HG03280 (cell line): ENCODE data around the gene BAHD1.
A peak's percentile ranks its signal among the peaks of the same experiment; 100 is the strongest.

Source experiments
- ATAC-seq: cut with Tn5 transposase; IDR thresholded peaks from one replicate; pipeline ENCODE4 v1.9.1; 2021; ENCODE audit warnings: mild to moderate bottlenecking, moderate library complexity; ENCODE audit not compliant: unreplicated experiment

The BAHD1 gene

DNA sequence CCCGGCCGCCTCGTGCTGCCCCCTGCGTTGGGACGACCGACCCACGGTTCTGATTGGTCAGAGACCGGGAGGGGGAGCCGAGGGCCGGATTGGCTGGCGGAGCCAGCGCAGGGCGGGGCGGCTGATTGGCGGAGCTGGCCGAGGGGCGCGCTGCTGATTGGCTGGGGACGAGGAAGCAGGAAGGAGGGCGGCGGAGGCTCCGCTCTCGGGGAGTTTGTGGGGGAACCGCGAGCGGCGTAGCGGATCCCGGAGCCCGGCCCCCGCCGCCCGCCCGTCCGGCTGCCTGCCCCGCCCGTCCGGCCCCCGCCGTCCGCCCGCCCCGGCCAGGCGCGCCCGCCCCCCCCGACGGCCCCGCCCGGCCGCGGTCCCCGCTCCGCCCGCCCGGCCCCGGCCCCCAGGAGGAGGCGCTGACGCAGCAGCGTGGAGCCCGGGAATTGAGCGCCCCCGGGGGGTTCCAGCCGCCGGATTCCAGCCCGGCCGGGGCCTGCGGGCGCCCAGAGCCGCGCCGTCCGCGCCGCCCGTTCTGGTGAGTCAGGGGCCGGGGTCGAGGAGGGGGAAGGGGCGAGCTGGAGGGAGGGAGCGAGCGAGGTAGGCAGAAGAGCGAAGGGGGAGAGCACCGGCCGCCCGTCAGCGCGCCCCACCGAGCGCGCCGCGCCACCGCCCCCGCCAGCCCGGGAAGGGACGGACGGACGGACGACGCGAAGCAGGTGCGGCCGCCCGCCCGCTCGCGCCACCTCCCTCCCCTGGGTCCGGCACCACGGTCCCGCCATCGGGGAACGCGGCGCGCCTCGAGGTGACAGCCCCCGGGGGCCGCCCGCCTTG is at the start of gene BAHD1:
Gene BAHD1, plus strand, starts transcription at position 211 of the 822 bp plus-strand sequence. CDS start 17,512 bp downstream, outside the sequence.
- peak; percentile 89 for ATAC-seq

DNA sequence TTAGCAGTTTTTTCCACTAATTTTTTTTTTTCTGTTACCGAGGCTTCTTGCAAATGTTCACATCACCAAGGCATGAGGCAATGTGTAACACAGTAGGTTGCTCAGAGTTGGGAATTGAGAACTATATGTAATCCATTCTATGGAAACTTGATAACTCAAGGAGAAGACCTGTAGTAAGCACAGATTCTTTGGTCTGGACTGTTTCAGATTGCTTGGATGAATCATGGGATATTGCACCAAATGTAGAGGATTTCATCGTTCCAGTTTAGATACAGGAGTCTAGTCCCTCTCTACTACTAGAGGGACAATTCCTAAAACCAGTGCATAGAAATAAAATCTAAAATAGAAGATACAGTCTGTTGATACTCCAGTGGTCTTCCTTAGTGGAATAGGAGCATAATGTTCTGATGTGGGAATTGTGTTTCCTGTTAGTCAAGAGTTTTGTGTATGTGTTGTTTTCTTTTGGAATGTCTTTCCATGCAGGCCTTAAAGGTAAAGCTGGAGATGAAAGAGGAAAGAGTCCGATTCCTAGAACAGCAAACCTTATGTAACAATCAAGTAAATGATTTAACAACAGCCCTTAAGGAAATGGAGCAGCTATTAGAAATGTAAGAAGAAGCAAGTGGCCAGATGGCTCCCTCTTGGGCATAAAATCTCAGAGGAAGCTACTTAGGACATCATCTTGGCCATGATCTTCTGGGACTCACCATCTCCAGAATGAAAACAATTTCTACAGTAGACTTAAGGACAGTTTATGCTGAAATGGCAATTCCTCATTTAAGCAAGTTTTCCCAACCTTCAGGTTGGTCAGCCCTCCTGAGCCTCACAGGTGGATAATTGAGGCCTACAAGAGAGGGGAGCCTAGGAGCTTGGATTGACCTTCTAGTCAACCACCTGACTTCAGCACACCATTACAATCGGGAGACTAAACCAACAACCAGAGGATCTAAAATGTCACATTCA is 47.5 kb upstream of the BAHD1 start:
- no peak for ATAC-seq

DNA sequence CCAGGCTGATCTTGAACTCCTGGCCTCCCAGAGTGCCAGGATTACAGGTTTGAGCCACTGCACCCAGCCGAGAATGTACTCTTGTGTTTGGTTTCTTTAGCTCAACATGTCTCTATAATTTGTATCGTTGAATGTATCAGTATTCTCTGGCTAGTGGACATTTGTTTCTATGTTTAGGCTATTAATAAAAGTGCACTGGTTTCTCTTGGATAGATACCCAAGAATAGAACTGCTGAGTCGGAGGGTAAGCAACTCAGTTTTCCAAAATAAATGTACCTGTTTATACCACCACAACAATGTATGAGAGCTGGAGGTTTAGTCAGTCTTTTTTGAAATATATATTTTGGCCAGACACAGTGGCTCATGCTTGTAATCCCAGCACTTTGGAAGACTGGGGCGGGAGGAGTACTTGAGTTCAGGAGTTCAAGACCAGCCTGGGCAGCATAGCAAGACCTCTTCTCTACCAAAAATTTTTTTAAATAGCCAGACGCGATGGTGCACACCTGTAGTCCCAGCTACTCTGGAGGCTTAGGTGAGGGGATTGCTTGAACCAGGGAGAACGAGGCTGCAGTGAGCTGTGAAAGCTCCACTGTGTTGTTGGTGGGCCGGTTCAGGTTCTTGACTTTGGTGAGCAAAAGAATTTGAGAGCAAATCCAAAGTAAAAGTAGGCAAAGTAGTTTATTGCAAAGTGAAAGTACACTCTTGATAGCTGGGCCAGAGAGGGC is 42.9 kb upstream of the BAHD1 start:
- ATAC-seq: no peak

DNA sequence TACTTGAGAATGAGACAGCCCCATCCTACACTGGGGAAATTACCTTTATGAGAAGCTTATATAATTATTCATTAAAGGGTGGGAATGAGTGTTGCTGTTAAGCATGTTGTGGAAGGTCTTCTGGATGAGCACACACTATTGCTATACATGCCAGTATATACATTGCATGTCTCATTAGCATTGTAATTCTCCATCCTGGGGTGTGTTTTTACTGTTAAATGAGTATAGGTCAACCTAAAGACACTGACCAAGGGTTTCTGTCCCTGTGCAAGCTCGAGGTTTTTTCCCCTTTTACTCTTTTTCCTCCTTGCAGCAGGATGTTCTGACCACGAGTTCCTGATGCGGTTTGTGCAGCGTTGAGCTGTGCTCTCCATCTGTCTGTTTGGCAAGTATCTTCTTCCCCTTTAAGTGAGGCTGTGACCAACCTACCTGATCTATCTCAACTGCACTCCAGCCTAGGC is 42.3 kb upstream of the BAHD1 start:
- ATAC-seq: peak; percentile 76

DNA sequence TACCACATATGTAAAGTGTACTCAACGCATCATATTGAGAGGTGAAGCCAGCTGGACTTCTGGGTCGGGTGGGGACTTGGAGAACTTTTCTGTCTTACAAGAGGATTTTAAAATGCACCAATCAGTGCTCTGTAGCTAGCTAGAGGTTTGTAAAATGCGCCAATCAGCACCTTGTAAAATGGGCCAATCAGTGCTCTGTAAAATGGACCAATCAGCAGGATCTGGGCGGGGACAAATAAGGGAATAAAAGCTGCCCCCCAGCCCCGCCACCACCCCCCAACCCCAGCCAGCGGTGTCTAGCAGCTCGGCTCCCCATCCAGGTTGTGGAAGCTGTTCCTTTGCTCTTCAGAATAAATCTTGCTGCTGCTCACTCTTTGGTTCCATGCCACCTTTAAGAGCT is 41.4 kb upstream of the BAHD1 start:
- ATAC-seq: no peak

DNA sequence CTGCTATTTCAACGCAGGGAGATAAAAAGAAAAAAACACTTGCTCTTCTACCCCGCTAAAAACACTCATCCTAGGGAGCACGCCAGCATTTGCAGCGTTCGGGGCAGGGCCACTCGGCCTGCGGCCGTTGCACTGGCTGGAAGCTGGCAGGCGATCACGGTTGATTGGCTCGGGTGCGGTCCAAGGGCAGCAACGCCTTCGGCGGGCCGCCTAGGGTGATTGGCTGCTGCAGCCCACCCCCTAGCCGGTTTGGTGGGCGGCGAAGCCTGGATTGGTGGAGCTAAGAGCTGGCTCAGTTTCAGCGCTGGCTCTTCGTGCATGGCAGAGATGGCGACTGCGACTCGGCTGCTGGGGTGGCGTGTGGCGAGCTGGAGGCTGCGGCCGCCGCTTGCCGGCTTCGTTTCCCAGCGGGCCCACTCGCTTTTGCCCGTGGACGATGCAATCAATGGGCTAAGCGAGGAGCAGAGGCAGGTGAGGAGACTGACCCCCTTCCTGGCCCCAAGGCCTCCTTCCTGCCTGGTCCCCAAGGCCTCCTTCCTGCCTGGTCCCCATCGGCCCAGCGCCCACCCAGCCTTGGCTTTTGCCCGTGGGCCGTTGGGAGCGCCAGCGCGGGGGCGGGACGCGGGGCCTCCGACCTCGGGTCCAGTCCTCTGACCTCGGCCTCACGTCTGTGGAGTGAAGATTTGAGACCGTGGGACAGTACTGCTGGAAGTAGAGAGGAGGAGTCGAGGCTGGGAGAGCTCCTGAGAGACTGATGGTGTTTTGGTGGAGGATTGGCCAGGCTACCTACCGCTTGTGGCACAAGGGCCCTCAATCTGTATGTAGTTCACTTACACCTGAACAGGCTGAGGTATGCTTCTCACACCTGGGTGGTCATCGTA is 35.0 kb upstream of the BAHD1 start, which contains the start of gene IVD:
Gene IVD, plus strand, starts transcription at position 295 of the 881 bp plus-strand sequence. Its CDS starts 33 bp downstream, at position 328.
- peak; percentile 81 for ATAC-seq

DNA sequence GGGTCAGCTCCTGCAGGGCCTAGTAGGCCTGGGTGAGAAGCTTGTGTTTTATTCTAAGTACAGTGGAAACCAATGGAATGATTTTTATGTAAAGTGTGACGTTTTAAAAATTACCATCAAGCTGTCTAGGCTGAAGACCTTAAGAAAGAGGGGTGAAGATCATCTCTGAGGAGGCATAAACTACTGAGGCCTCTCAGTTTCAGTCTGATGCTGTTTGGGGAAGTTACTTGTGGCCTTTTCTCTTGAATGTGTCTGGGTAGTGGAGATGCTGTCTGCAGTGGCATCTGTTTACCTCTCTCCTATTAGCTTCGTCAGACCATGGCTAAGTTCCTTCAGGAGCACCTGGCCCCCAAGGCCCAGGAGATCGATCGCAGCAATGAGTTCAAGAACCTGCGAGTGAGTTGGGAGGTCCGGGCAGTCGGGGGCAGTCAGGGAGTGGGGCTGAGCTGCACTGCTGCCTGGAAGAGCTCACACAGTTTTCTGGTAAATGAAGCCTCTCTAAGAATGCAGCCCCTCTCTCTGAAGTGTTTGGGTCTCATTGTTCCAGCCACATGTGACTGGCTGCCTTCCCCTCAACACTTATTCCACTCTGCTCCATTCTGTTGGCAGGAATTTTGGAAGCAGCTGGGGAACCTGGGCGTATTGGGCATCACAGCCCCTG is 33.3 kb upstream of the BAHD1 start:
- no peak for ATAC-seq

DNA sequence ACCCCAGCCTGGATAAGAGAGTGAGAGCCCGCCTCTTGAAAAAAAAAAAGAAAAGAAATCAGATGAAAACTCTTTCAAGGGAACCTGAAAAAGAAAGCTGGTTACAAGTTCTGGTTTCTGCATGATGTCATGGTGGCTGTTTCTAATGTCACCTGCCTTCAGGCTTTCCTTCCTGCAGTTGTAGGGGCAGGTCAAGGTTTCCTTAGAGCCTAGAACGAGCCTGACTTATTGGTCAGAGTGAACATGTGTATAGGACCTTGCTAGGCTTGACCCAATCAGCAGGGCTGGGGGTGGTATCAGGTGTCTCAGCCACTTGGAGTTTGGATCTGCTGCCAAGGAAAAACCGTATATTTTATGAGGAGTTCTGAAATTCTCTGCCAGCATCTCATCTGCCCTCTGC is 31.4 kb upstream of the BAHD1 start:
- no peak for ATAC-seq

DNA sequence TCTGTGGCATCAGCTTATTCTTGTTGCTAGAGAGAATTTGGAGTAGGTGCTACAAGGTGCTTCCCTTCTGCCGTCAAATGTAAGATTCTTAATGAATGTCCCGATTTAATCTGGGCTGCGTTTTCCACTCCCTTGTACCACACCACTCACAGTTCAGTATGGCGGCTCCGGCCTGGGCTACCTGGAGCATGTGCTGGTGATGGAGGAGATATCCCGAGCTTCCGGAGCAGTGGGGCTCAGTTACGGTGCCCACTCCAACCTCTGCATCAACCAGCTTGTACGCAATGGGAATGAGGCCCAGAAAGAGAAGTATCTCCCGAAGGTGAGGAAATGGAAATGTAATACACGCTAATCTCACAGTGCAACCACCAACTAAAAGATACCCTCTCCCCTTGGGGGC is 30.3 kb upstream of the BAHD1 start:
- ATAC-seq: no peak

DNA sequence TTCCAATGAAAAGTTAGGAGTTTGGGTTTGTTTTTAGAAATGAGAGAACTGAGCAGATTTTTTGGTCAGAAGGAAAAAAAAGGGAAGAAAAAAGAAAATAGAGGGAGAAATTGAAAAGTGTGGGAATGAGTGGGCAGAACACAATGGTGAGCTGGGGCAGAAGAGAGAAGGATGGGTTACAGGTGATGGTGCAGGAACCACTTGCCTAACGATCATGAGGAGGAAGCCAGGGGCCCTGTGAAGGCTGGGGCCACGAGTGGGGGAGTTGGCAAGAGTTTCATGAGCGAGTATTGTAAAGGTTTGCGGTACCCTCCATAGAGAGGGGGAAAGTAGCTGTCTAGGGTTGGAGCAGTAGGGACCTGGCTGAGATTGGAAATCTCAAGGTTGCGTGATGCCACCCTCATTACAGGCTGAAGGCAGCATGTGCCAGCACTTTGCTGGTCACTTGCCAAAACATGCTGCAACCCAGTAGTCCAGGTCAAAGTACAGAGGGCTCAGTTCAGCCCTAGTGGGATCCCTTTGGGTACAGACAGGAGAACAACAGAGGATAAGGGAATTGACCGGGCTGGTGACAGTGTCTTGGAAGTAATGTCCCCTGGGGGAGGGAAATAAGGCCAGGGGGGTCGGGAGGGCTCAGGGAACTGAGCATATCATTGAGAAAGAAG is 28.5 kb upstream of the BAHD1 start:
- no peak for ATAC-seq

DNA sequence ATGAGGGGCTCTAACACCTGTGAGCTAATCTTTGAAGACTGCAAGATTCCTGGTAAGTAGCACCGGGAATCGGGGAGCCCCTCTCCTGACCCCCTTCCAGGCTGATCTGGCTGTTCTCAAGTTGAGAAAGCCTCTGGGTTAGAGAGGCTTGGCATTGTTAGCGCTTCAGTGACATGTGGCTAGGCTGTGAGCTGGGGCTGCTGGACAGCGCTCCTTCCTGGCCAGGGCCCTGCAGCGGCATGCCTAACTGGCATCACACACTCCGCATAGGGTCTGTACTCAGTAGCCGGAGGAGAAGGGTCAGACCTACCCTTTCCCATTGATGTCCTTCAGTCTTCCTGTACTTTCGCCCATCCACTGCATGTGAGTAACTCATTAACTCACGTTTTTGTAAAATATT is 27.7 kb upstream of the BAHD1 start:
- no peak for ATAC-seq

DNA sequence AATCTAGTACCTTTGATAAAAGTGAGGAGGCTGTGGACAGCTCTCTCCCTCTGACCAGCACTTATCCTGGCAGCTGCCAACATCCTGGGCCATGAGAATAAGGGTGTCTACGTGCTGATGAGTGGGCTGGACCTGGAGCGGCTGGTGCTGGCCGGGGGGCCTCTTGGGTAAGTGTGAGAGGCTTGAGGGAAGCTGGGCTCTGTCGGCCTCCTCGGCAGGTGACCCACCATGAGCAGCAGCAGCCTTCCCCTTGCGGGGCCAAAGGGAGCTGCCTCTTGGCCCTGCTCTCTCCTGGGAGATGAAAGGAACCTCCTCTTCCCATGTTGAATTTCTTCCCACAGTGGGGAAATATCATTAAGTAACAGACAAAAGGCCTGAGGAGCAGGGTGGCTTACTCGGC is 25.9 kb upstream of the BAHD1 start:
- ATAC-seq: no peak

DNA sequence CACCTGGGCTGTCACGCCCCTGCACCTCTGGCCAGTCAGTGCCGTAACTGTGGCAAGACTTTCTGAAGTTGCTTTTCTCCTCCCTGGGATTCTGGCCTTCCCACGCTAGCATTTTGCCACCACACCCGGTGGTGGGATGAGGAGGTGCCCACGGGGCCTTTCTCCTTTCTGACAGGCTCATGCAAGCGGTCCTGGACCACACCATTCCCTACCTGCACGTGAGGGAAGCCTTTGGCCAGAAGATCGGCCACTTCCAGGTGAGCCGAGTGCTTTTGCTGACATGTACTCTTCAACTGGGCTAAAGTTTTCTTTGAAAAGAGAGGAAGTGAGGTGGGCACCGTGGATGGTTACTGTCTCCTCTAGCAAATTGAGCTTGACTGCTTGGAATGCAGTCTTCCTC is 25.5 kb upstream of the BAHD1 start:
- ATAC-seq: no peak

DNA sequence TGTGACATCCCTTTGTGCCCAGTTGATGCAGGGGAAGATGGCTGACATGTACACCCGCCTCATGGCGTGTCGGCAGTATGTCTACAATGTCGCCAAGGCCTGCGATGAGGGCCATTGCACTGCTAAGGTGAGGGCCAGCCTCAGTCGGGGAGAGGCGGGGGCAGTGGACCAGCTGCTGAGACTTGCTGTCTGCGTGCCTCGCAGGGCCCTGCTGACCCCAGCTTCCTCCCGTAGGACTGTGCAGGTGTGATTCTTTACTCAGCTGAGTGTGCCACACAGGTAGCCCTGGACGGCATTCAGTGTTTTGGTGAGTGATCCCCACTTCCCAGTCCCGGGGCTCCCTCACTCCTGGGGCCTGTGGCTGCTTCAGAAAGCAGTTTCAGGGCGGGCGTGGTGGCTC is 24.7 kb upstream of the BAHD1 start:
- no peak for ATAC-seq

DNA sequence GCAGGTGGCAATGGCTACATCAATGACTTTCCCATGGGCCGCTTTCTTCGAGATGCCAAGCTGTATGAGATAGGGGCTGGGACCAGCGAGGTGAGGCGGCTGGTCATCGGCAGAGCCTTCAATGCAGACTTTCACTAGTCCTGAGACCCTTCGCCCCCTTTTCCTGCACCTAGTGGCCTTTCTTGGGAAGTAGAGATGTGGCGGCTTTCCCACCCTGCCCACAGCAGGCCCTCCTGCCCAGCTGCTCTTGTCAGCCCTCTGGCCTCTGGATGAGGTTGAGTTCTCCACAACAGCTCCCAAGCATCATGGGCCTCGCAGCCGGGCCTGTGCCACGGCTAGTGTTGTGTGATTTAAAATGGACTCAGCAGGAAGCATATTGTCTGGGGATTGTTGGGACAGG is 22.6 kb upstream of the BAHD1 start:
- ATAC-seq: no peak

DNA sequence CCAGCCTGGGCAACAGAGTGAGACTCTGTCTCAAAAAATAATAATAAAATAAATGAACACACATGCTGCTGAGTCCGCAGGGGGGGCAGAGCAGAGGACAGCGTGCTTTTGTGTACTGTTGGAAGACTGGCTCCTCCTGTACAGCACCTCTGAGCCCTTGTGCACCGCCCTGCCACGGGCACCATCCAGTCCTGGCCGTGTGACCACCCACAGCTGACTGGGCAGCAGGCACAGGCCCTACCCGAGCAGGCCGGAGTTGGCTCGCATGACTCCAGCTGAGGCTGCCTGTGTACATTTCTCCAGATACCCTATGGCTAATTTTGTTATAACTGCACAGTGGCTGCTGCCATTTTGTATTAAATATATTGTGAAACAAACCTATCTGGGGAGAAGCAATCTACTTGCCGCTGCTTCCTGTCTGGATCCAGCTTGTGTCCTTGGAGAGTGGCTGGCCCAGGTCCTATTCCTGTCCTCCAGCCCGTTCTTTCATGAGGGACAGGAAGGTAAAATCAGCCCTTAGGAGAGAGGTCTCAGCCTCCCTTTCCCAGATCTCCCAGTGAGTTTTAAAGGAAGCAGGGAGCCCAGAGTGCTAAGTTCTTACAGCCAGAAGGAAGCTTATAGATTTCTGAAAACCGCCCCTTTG is 20.6 kb upstream of the BAHD1 start:
- no peak for ATAC-seq

DNA sequence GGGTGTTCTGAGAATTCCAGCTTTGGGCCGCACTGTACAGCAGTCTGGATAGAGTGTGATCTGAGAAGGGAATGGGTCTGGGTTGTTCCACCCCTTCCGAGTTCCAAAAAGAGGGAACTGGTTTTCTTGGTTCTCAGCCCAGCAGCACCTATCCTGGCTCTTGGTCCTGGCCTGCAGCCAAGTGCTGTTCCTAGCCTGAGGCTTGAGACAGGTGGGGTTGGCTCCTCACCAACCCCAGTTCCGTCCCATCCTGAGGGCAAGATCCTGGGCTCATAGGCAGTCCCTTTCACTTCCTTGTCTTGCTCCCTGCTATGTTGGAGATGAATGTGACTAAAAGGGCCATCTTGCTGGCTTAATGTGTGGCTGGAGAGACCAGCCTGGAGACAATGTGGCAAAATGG is 20.0 kb upstream of the BAHD1 start:
- no peak for ATAC-seq
